ENCODE results near the gene EPPIN. TPM values are rescaled to one million over a fixed set of nuclear protein-coding genes. Genes with fewer than 3 reads are reported as not detected.

Gene EPPIN
- polyA plus RNA-seq, 3 donors = 0.10 to 0.36 (median 0.32) TPM

DNA sequence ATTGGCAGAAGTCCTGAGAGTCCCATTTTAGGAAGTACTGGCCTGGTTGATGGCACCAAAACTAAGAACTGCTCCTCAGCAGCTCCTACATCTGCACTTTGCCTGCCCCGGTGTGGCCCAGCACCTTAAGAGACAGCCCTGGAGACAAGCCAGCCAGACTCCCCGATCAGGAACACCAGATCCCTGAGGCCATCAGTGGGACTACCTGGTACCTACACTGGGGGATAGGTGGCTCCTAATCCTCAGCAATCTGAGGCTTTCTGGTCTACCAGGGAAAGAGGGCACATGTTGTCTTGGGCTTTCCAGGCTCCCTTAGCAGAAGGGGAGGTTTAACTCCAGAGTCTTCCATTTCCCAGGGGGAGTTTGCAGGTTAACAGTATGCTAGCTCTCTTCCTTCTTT lies 7.8 kb downstream of the EPPIN start, which contains the start of gene WFDC6:
Gene WFDC6 (minus strand): TSS at position 101 of the 400 bp plus-strand sequence. CDS start 75 bp downstream, at position 26.
- DNase-seq (ENCODE audit: low read depth in 3 of 3, low spot score in 2 of 3) = no peak

DNA sequence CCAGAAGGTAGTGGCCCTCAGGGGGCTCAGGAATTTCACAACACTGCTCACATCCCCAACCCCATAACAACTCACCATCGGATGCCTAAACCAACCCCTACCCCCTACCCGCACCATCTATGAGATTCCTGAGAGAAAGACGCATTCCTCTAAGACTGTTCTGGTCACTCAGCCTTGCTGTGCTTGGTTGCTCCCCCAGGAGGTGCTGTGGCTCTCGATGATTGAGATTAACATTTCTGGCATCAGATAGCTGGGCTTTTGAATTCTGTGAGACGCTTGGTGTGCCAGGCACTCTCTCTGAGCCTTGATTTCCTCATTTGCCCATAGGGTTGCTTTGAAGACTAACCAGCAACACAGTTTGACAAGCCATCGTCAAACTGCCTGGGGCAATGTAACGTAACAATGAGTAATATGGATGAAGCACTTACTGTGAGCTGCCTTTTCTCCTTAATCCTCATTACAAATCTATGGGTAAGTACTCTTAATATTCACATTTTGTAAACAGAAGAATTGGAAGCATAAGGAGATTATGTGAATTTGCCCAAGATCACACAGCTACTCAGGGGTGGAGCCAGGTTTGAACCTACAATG lies 8.9 kb downstream of the EPPIN start:
- no peak for DNase-seq (ENCODE audit: low read depth in 3 of 3, low spot score in 2 of 3)

DNA sequence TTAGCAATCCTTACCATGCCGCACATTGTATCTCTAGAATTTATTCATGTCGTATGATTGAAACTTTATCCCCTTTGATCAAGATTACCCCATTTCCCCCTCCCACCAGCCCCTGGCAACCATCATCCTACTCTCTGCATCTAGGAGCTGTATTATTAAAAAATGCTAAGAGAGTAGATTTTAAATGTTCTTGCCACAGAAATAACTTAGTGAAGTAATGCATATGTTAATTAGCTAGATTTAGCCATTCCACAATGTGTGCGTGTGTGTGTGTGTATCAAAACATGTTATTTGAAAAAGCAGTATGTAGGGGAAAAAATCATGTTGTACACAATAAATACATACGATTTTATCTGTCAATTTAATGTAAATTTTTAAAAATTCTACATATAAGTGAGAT lies 19.9 kb downstream of the EPPIN start:
- DNase-seq (ENCODE audit: low read depth in 3 of 3, low spot score in 2 of 3) = no peak

DNA sequence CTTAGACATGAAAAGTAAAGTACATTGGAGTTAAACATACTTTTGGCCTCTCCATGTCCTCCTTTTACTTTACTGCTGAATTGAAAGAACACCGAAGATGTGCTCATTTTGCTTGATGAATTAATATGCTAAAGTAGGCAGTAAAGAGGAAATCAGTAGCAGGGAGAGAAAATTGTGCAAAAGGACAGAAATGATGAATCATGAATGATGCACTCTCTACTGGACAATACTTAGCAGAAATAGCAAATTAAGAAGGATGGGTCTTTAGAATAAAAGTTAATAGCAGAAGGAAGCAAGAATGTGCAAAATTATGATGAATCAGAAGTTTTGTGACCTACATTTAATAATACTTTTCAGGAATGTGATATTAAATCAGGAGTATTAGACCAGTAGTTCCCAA lies 23.4 kb downstream of the EPPIN start:
- DNase-seq (ENCODE audit: low read depth in 3 of 3, low spot score in 2 of 3) = no peak

DNA sequence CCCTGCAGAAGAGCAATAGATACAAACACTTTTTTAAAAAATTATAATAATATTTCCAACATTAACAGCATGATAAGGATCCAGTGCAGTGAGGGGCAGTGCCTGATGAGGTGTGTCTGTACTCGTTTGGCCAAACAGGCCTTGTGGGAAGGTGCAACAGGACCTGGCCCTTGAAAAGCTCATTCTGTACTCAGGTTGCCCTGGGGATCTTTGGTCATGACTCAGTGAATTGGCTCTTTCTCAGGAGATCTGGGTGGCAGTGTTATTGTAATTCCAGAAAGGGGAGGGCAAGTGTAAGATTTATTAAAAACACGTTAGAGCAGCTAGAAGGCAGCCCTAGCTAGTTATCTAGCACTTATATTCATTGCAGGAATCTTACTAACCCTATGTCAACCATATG lies 28.9 kb downstream of the EPPIN start:
- DNase-seq (ENCODE audit: low read depth in 3 of 3, low spot score in 2 of 3) = peak in 1 of 3 donors; percentile 5

DNA sequence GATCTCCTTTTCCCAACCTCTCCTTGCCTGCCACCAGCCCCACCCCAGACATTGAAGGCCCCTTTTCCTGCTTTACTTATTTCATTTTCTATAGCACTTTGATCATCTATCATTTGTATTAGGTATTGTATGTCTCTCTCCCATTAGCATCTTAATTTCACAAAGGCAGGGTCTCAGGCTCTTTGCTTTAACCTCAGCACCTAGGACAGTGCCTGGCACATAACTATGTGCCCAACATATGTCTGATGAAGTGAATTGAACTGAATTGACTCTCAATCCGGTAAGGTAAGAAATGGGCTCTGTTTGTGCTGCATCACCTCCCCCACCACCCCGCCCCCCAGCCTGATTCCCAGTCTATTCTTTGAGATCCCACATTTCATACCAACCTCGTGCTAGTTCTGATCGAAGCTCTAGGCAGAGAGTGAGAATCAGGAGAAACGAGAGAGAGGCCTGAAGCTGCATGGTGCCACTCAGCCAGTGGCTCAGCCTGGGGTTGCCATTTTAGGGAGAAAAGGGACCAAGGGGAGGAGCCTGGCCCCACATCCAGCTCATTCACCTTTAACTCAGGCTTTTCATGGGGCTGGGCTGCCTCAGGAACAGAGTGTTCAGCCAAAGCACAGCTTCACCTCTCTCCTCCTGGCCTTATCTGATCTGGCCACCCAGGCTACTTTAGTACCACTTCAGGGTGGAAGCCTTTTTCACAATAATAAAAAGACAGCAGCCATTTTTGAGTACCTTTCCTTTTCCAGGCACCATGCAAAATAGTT lies 31.9 kb downstream of the EPPIN start, which contains the start of gene SPINT3:
Gene SPINT3 (minus strand): TSS at position 476 of the 767 bp plus-strand sequence. CDS start 14 bp downstream, at position 462.
- DNase-seq (ENCODE audit: low read depth in 3 of 3, low spot score in 2 of 3) = no peak

DNA sequence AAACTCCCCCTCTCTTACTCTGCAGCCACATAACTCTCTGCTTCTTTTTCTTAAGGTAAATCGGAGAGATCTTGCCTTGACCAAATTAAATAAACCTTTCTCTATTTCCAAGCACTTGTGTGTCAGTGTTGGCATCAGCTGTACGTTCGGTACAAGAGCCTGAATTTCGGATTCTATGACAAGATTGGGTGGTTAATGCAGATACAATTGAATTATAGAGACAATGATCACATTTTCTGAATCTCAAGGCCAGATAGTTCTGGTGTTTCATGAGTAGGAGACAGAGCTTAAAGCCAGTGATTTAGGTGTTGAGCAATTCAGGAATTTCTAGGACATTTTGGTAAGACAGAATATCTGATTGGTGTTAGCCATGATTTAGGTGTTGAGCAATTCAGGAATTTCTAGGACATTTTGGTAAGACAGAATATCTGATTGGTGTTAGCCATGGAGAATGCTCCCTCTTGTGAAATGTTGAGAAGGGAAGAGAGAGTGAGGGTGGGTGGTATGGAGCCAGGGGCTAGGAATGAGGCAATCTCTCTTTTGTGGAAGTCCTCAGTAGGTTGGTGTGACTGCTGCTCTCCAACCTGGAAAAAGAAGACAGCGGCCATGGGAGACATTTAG lies 36.8 kb downstream of the EPPIN start:
- no peak for DNase-seq (ENCODE audit: low read depth in 3 of 3, low spot score in 2 of 3)

DNA sequence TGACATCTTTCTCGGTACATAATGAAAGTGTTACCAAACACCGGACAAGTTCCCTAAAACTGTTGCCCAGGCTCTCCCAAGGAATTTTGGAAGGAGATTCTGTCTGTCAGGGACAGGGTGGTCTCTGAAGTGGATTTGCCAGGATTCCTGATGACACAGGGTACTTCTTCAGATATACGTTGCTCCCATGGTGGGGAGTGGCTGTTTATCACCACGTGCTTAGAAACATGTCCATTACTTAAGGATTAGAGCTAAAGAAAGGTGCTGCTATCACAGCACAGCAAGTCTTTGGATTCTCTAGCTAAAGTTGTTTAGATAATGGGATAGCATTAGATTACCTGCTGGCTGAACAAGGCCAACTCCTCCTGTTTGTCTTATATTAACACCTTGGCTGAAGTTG lies 38.1 kb downstream of the EPPIN start:
- no peak for DNase-seq (ENCODE audit: low read depth in 3 of 3, low spot score in 2 of 3)

DNA sequence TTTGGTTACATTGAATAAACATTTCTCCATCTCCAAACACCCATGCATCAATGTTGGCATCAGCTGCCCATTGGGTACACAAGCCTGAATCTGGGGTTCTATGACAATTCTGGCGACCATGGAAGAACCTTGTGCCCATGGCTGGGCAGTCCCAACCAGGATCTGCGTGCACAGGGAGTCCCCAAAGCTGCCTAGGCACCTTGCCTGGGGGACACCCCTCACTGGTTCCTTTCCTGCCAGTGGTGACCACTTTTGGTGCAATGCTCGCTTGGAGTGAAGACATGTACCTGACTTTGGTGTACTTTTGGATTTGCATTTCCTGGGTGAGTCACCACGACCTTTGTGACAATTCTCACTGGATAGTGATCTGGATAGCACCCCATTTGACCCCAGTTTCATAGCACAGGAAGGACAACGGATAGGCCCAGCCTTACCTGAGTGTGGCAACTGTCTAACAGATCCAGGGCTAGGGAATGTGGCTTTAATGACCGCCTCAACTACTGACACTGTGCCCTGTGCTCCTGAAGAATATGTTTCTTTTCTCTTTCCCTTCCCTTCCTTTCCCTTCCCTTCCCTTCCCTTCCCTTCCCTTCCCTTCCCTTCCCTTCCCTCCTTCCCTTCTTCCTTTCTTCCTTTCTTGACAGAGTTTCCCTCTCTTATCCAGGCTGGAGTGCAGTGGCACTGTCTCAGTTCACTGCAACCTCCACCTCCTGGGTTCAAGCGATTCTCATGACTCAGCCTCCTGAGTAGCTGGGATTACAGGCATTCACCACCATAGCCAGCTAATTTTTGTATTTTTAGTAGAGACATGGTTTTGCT lies 38.9 kb downstream of the EPPIN start:
- DNase-seq (ENCODE audit: low read depth in 3 of 3, low spot score in 2 of 3) = no peak

DNA sequence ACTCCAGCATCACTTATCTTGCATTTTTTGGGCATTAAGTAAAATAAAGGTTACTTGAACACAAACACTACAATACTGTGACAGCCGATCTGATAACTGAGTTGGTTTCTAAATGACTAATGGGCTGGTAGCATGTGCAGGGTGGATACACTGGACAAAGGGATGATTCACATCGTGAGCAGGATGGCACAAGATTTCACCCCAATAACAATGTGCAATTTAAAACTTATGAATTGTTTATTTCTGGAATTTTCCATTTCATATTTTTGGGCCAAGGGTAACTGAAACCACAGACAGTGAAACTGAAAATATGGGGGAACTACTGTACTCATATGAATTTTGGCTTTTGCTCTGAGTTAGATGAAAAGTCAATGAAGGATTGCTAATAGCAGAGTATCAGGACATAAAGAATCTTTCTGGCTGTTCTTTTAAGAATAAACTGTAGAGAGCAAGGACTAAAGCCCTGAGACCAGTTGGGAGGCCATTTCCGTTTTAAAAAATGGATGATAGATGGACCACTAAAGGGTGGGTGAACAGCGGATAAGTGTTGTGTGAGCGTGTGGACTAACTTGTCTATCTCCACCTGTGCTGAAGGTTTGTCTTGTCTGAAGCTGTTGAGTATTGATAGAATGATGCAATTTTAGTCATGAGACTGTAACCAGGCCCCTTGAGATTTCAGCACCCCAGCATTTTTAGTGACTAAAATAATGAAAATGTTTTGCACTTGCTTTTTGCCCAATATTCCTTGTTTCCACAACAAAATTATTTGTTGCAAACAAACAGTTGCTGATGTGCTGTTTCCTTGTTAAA lies 40.0 kb downstream of the EPPIN start:
- DNase-seq (ENCODE audit: low read depth in 3 of 3, low spot score in 2 of 3) = no peak

DNA sequence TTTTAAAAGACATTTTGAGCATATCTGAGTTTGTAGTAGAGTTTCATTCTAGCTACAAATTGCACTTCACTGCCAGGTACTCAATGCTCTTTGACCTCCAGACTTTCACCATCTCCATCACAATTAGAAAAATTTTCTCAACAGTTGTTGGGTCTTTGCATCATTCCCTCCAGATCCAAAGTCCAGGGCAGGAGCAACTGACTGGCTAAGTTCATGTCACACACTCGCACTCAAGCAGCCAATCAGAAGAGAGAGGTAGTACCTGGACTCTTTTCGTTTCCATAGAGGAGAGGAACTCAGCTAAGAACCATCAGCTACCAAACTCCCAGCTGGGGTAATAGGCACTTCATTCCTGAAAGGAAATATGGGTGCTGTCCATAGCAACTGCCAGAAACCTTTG lies 40.8 kb downstream of the EPPIN start:
- DNase-seq (ENCODE audit: low read depth in 3 of 3, low spot score in 2 of 3) = no peak

DNA sequence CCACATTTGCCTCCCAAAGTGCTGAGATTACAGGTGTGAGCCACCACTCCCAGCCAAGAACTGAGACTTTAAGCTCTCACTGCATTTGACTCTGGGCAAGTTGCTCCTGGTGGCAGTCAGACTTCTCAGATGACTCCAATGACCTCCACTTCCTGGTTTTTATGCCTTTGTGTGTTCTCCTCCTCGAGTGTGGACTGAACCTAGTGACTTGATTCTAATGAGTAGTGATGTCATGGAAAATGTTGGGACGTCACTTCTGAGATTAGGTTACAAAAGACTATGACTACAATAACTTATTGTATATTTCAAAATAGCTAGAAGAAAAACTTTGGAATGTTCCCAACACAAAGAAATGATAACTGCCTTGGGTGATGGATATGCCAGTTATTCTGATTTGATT lies 43.8 kb downstream of the EPPIN start:
- no peak for DNase-seq (ENCODE audit: low read depth in 3 of 3, low spot score in 2 of 3)

DNA sequence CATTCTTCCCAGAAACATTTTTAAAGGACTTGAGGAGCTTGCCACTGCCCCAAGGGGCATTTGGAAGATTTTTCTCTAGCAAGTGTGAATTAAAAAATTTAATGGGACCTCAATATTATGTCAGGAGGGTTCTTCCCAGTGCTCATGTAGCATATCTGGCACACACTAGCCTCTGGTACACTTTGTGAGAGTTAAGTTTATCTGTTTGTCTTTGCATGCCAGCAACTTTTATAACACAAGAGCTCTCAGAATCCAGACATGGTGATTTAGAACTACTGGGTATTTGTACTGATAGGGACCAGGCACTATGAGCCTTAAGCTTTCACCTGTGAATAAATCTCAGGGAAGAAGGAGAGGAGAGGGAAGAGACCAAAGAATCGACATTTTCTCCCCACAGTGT lies 44.6 kb downstream of the EPPIN start:
- no peak for DNase-seq (ENCODE audit: low read depth in 3 of 3, low spot score in 2 of 3)

DNA sequence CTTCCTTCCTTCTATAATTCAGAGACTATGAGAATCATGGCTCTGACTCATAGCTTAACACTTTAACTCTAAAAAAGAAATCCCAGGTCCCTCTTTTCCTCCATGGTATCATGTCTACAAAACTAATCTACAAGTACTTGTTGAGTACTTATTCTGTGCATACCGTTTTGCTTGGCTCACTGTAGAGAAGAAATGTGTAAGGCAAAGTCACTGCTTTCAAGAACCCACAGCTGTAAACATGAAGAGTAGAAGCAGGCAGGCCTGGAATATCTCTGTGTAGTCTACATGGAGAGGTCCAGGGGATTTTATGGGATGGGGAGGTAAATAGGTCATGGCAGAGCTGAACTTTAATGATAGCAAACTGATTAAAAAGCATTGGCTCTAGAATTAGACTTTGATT lies 45.6 kb downstream of the EPPIN start:
- no peak for DNase-seq (ENCODE audit: low read depth in 3 of 3, low spot score in 2 of 3)

DNA sequence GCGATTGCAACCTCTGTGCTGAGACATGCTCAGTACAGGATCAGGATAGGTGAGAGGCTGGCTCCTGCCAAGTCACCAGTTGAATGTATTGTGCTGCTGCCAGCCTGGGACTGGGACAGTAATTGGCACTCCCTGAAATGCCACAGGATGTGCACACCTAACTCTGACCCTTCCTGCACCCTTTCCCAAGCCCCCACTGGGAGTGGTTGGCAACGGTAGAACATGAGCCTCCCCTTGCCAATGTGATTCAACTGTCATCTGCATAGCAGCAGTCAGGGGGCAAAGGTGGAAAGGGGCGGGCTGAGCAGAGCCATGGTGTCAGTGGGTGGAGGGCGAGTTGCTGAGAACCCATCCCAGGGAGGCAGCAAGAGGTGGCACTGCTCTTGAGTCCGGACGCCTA lies 47.2 kb downstream of the EPPIN start:
- DNase-seq (ENCODE audit: low read depth in 3 of 3, low spot score in 2 of 3) = no peak

DNA sequence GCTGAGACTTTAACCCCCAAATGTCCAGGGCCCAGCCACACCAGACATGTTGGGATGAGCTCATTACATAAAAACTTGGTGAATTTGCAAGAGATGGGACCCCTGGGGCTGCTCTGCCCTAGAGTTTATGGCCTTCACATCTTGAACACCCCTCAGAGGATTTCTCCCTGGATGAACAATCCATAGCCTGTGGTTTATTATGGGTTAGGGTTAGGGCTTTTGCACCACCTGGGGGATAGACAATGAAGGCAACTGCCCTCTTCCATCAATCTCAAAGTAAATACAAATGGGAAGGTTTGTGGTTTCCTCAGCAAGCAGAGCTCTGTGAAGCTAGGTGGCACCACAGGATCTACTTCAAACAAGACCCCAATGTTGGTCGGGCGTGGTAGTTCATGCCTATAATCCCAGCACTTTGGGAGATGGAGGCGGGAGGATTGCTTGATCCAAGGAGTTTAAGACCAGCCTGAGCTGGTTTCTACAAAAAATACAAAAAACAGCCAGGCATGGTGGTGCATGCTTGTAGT lies 49.2 kb downstream of the EPPIN start:
- DNase-seq (ENCODE audit: low read depth in 3 of 3, low spot score in 2 of 3) = no peak

DNA sequence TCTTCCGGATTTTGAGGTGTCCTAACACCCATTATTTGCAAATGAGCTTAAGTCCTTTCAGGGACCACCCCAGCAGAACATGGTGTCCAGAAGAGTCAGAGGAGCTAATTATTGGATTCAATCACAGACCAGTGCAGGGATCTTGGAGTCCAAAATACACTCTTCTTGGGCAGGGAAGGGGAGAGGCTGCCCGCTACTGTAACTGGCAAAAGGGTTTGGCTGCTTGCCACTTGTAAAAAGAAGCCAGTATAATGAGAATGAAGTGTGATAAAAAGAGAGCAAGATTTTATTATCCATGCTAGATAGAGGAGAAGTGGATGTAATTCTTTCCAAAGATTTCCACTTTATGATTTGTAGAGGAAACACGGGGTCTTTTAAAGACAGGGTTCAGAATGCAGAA lies 51.0 kb downstream of the EPPIN start:
- DNase-seq (ENCODE audit: low read depth in 3 of 3, low spot score in 2 of 3) = no peak

DNA sequence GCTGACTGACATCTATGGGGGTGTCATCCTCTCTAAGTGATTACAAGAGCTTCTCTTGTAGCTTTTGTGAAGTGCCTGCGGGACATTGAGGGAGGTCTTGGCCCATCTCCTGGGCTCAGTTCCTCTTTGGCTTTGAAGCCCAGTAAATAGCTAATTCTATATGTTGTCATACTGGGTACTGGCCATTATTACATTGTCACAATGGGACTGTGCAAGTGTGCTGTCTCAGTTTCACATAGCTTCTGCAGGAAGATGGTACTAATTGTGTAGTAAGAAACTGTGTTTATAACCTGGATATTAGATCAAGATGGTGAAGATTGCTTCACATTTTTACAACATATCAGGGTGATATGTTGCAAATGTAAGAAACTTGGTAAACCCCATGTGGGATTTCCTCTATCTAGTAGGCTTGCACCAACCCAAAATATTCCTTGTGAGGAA lies 51.7 kb downstream of the EPPIN start:
- DNase-seq (ENCODE audit: low read depth in 3 of 3, low spot score in 2 of 3) = no peak

Measured in right renal cortex interstitium (tissue), 3 donors.